Urothelium cell line (cell line): ENCODE results near the gene NANOS2.

ENCODE experiments used
- DNase-seq: peaks from one replicate; pipeline ENCODE4 v3.0.0; 2011; ENCODE audit warnings: low spot score, mixed read lengths
- FAIRE-seq: peaks from 2 replicates; lab custom pipeline; 2011; peaks lifted over from hg19 to GRCh38; lab: Jason Lieb, UNC

Gene NANOS2

DNA sequence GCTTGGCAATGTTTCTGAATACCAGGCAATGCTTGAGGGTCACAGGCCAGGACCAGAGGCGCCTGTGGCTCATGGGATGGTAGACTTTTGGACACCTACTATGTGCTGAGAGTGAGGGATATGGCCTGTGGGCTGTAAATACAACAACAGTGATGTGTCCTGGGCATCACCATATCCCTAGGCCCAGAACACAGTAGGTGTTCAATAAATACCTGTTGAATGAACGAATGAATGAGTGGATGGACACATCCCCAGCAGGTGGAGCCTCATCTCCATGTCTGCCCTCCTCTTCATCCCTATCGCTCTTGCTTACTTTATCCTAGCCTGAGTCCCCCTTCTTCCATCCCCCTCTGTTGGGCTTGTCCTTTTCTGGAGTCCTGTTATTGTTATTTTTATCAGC lies 16.5 kb upstream of the NANOS2 start:
- FAIRE-seq, result no peak
- no peak for DNase-seq

GRCh38 chr19:45929247-45929646 lies 14.7 kb upstream of the NANOS2 start:
- FAIRE-seq (no peak), DNase-seq (no peak)

DNA sequence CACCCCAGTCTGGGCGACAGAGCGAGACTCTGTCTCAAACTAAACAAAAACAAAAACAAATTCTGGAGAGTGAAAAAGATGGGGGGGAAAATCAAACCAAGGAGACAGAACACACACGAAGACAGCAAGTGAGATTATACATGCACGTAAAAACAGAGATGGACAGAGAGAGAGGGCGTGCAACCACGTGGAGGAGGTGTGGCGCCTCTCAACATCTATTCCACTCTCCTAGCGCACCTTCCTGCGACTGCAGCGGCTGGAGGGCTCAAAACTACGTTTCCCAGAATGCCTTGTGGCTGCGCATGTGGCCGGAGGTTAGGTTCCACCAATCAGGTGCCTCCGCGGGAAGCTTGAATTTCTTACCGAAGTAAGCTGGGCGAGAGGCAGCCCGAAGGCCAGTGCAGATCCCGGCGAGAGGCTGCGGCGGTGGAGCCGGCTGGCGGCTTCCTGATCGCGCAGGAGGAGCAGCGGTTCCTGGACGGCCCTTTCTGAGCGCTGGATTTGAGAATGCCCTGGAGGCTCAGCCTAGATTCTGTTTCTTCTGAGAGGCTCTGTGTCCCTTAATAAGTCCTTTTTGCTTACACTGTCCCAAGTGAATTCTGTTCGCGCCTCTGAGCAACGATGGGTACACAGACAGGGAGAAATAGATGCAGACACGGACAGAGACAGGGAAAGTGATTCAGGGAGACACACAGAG lies 13.1 kb upstream of the NANOS2 start:
- peak; percentile 90 for FAIRE-seq
- peak; percentile 96 for DNase-seq

DNA sequence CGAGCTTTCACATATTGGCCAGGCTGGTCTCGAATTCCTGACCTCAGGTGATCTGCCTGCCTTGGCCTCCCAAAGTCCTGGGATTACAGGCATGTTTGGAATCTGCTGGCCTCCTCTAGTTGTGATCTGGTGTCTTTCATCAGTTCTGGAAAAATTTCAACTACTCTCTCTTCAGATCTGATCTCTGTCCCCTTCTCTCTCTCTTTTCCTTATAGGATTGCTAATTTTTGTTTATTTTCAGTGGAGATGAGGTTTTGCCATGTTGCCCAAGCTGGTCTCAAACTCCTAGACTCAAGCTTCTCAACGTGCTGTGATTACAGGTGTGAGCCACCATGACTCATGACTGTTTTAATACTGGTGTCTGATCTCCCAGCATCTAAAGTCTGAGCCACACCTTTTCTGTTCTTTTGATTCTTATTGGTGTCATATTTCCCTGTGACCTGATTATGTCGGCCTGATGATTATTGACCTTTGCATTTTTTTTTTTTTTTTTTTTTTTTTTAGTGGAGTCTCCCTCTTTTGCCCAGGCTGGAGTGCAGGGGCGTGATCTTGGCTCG lies 10.4 kb upstream of the NANOS2 start:
- FAIRE-seq (no peak), DNase-seq (no peak)

GRCh38 chr19:45922281-45922680 lies 7.7 kb upstream of the NANOS2 start:
- FAIRE-seq, result no peak
- no peak for DNase-seq

DNA sequence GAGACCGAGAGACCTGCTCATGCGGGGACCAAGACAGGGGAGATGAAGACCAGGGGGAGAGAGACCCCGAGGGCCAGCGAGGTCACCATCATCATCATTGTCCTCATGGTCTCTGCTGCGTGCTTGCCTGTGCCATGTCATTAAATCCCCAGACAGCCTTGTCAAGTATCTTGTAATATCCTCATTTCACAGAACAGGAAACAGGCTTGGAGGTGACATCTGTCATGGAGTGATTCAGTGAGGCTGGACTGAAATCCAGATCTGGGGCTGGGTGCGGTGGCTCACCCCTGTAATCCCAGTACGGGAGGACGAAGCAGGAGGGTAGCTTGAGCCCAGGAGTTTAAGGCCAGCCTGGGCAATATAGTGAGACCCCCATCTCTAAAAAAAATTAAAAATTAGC lies 5.9 kb upstream of the NANOS2 start:
- no peak for DNase-seq
- FAIRE-seq, result peak; percentile 86

DNA sequence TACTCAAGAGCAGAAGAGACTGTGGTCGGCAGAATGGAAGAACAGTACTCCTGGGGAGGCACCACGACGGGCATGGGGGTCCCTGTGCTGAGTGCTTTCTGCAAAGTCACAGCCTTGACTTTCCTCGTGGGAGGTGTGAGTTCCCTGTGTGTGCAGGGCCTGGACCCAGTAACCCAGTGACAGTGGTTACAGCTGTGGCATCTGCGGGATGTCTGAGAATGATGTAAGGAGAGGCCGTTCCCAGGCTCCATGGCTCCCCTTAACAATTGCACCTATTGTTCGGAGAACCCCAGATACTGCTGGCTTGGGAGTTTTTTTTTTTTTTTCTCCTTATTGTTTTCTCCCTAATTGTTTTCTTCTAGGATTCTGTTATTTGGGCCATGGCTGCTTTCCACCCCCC lies 5.1 kb upstream of the NANOS2 start:
- FAIRE-seq, result no peak

DNA sequence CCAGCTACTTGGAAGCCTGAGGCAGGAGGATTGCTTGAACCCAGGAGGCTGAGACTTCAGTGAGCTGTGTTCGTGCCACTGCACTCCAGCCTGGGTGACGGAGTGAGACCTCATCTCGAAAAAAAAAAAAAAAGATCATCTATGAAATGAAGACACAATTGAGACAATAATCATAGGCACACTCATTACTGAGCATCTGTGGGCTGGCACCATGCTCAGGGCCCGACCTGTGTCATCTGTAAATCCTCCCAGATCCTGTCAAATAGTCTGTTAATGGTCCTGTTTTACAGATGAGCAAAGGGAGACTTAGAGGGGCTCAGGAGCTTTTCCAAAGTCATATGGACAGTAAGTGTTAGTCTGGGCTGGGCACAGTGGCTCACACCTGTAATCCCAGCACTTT lies 4.1 kb upstream of the NANOS2 start:
- no peak for FAIRE-seq

More for the DNA sequence above, 5.1 kb upstream of the NANOS2 start:
- DNase-seq, result no peak

GRCh38 chr19:45917421-45918091 lies 3.0 kb upstream of the NANOS2 start:
- FAIRE-seq (no peak), DNase-seq (no peak)

More for the DNA sequence above, 4.1 kb upstream of the NANOS2 start:
- DNase-seq, result no peak

DNA sequence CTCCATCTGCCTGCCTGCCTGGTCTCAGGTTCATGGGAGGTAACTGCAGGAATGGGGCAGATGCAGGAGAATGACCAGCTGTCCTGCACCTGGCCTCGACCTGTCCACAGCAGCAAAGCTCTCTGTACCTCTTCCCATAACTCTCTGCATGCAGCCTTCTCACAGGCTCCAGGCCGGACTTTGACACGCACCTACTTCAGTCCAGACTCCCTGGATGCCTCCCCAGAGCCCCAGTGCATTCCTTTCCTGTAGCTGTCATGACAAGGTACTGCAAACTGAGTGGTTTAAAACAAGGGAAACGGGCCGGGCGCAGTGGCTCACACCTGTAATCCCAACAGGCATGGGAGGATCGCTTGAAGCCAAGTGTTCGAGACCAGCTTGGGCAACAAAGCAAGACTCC lies 3.3 kb downstream of the NANOS2 start:
- no peak for FAIRE-seq
- no peak for DNase-seq

DNA sequence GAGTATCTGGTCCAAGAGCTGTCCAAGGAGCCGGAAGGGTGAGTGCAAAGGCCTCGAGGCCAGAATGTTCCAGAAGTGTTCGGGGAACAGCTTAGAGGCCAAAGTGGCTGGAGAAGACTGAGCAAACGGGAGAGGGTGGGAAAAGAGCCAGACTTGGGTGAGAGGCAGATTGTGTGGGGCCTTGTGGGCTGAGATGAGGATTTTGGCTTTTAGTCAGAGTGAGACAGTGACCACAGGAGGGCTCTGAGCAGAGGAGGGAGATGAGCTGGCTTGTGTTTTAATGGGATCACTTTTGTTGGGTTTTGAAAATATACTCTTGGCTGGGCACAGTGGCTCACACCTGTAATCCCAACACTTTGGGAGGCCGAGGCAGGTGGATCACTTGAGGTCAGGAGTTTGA lies 5.6 kb downstream of the NANOS2 start:
- FAIRE-seq (no peak), DNase-seq (no peak)

GRCh38 chr19:45906221-45906620 lies 8.4 kb downstream of the NANOS2 start:
- FAIRE-seq (no peak), DNase-seq (no peak)

- no peak for DNase-seq
- no peak for FAIRE-seq
Observed at GRCh38 chr19:45905011-45905410, 9.6 kb downstream of the NANOS2 start.

DNA sequence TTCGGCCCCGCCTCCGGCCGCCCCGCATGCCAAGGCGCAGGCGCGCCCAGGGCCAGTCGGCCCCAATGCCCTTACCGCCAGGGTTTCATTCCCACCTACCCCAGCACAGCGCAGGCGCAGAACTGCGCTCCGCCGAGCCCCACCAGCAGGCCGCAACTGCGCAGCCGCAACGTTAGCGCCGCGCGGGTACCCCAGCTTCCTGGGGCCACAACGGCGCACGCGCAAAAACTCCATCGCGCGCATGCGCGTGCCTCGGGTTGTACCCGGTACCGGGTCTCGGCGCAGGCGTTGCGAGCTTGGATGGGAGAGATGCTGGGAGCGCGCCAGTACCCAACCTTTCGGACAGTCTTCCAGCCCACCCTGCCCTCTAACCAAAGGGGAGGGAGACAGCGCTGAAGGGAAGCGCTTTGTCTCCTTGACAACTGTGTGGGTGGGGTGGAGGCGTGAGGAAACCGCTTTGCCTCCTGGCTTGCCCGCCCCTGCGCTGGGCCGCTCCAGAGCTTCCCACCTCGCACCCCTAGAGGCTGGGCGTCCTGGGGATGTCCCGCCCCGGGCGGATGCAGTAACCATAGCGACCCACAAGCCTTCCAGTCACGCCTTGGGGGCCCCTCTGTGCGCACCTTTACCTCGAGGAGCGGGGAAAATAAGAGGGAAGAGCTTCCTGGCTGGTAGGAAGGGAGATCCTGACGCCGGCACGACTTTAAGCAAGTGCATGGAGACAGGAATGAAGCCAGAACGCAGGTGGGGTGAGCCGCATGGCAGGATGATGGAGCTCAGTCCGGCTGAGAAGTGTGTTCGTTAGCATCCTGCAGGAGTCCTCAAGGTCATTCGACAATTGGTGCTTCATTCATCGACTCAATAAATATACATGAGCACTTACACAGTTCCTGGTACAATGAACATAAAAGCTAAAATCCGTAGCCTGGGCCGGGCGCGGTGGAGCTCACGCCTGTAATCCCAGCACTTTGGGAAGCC lies 11.6 kb downstream of the NANOS2 start:
- FAIRE-seq (peak; percentile 99), DNase-seq (peak; percentile 100)

DNA sequence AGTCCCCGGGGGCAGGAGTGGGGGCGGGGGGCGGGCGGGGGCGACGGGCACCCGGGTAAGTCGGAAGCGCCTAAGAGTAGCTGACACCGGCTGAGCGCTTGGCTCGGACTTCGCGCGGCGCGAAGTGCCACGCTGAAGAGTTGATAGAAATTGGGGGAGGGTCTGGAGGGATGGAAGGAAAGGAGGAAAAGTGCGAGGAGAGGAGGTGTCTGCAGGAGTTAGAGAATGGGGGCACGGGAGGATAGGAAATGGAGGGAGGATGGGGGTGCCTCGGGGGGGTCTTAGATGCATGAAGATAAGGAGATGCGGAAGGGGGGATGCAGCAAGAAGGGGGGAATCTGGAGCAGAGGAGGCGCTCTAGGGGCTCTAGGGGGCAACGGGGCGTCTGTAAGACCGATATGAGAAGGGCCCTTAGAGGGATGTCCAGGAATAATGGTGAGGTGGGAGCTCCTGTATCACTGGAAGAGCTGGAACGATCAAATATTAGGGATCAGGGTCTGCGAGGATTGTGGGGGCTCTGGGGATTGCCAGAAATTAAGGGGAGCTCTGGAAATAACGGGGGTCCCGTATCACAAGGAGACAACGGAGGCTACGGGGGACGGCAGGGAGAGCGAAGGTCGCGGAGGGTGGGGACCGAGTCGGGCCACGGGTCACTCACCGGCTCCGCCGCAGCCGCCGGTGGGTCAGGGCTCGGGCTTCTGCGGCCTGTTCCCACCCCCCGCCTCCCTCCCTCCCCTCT lies 12.5 kb downstream of the NANOS2 start, which contains the start of gene MYPOP:
TSS of gene MYPOP (minus strand) at position 702 of the 739 bp plus-strand sequence. CDS start 840 bp downstream, outside the sequence.
- no peak for FAIRE-seq
- DNase-seq, result no peak

GRCh38 chr19:45901432-45901911 lies 13.1 kb downstream of the NANOS2 start:
- no peak for FAIRE-seq

GRCh38 chr19:45900738-45901431 lies 13.7 kb downstream of the NANOS2 start:
- DNase-seq (no peak), FAIRE-seq (no peak)

More at GRCh38 chr19:45901432-45901911, 13.1 kb downstream of the NANOS2 start:
- no peak for DNase-seq

DNA sequence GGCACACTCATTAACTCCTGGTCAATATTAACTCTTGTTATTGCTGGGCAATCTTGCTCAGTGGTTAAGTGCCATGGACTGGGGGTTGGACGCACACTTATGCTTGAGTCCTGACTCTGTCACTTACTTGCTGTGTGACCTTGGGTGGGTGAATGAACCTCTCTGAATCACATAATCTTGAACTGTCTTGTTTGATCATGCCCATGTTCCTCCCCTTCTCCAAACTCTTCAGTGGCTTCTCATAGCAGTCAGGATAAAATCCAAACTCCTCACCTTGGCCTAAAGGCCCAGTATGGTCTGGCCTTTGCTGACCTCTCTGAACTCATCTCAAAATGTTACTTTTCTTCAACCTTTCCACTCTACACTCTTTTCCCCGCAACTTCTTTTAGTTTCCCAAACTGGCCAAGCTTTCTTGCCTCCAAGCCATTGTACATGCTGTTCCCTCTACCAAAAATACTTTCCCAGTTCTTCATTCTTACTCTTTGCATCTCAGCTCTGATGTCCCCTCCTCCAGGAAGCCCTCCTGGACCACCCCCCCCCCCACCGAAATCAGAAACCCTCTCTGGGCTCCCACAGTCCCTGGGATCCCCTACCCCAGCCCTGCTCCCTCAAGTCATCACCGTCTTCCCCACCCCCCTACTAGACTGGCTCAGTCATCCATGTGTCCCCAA lies 14.5 kb downstream of the NANOS2 start:
- no peak for DNase-seq
- no peak for FAIRE-seq

- DNase-seq (no peak), FAIRE-seq (no peak)
Observed at GRCh38 chr19:45899253-45899652, 15.3 kb downstream of the NANOS2 start.
